22Rv1 (cell line): ENCODE results near the gene MORC3.
"Not testable (repeated sequence)": the region's sequence is repeated elsewhere in the genome, so short reads cannot be mapped to it uniquely, and the experiment has no call there.

Experiments used
- H3K27ac ChIP-seq: fragments of 450-650 bp; 2 replicates; pipeline ENCODE4 v1.5.1; 2017
- CTCF ChIP-seq: fragments of 450-650 bp; IDR thresholded peaks from 2 replicates; pipeline ENCODE4 v1.5.1; 2017; ENCODE audit warnings: mild to moderate bottlenecking
- ZFX ChIP-seq: fragments of 450-650 bp; IDR thresholded peaks from 2 replicates; pipeline ENCODE4 v1.6.1; 2017; ENCODE audit warnings: antibody characterized with exemption, borderline replicate concordance

MORC3 gene

GRCh38 chr21:36322083-36322424, 2.1 kb downstream of the MORC3 start:
- TF ChIP-seq CTCF, result no peak
- TF ChIP-seq ZFX, result no peak
- peak overlapping the region; percentile 94 for H3K27ac ChIP-seq

DNA sequence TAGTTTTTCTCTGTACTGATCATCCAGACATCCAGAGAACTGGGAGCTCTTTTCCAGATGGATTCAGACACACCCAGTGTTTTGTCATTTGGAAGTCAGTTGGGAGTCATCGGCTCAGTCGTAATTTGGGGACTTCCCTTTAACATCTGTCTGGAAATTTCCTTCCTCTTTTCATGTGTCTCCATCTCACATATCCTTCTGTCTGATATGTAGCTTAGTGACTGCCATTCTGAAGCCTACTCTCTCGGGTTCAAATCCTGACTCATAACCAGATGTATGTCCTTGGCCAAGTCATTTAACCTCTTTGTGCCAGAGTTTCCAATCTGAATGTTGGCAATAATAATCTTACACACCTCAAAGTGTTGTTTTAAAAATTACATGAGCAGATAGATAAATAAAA, 3.0 kb downstream of the MORC3 start:
- H3K27ac ChIP-seq, result no peak overlapping the region
- no peak for TF ChIP-seq CTCF
- TF ChIP-seq ZFX, result no peak

DNA sequence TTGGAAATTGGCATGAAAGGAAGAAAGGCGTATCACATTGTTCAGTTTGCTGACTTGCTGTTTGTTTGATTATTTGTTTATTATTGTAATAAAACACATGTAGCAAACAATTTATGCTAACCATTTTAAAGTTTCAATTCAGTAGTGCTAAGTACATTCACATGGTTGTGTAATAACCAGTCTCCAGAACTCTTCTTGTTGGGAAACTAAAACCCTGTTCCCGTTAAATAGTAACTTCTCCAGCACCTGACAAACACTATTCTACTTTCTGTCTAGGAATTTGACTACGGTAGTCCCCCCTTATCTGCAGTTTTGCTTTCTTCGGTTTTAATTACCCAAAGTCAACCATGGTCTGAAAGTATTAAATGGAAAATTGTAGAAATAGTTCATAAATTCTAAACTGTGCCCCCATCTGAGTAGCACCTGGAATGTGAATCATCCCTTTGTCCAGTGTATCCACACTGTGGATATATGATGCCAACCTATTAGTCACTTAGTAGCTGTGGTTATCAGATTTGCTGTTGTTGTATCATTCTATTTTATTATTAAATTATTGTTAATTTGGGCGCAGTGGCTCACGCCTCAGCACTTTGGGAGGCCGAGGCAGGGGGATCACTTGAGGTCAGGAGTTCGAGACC, 5.5 kb downstream of the MORC3 start:
- no peak overlapping the region for H3K27ac ChIP-seq
- TF ChIP-seq CTCF (no peak), ZFX (no peak)

- no peak overlapping the region for H3K27ac ChIP-seq
- peak; percentile 78 for TF ChIP-seq CTCF
- no peak for TF ChIP-seq ZFX
These were observed 10.9 kb downstream of the MORC3 start for GRCh38 chr21:36330904-36331303.

- TF ChIP-seq ZFX, result no peak
- no peak for TF ChIP-seq CTCF
- H3K27ac ChIP-seq, result no peak overlapping the region
These were observed 17.1 kb downstream of the MORC3 start for GRCh38 chr21:36337099-36337509.

DNA sequence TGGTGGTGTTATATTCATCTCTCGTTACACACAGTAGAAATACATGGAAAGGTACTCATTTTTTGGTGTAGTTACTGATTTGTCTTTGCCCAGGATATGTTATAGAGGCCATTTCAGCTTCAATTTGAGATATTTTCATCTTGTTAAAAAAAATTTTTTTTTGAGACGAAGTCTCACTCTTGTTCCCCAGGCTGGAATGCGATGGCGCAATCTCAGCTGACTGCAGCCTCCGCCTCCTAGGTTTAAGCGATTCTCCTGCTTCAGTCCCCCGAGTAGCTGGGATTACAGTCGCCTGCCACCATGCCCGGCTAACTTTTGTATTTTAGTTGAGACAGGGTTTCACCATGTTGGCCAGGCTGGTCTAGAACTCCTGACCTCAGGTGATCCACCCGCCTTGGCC, 19.0 kb downstream of the MORC3 start:
- H3K27ac ChIP-seq, result no peak overlapping the region
- no peak for TF ChIP-seq CTCF

DNA sequence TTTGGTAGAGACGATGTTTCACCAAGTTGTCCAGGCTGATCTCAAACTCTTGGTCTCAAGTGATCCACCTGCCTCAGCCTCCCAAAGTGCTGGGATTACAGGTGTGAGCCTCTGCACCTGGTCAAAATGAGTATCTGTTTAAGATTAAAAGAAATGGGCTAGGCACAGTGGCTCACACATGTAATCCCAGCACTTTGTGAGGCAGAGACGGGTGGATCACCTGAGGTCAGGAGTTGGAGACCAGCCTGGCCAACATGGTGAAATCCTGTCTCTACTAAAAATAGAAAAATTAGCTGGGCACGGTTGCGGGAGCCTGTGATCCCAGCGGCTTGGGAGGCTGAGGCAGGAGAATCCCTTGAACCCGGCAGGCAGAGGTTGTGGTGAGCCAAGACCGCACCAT, 22.6 kb downstream of the MORC3 start:
- H3K27ac ChIP-seq, result not testable (repeated sequence)

GRCh38 chr21:36344931-36345330, 24.9 kb downstream of the MORC3 start:
- H3K27ac ChIP-seq, result no peak overlapping the region
- TF ChIP-seq ZFX, result no peak
- no peak for TF ChIP-seq CTCF
